K562 (cell line): ENCODE results near the gene ECM1. TPM values are rescaled to one million over a fixed set of nuclear protein-coding genes. Genes with fewer than 3 reads are reported as not detected.

Experiments
- ATAC-seq: fragments of 200-7000 bp; cut with Tn5 transposase; 3 replicates; pipeline ENCODE4 v1.9.1; 2020; ENCODE audit warnings: moderate library complexity
- BruUV-seq: library from RNA; stranded (reverse); fragments of 400-500 nt; replicated peaks from 2 replicates; lab custom pipeline; 2021; lab: Mats Ljungman, UMichigan
- CTCF ChIA-PET: fragments of 300-600 bp; formaldehyde crosslinking; extraction: SDS; loops from one replicate; lab custom pipeline; 2021; ENCODE audit warnings: low intra/inter-chr PET ratio; lab: Yijun Ruan, JAX
- POLR2A ChIA-PET: fragments of 300-600, 350-650 bp; sonication (Branson Sonifier 250); formaldehyde crosslinking; extraction: SDS; loops from one replicate; lab custom pipeline; 2021; ENCODE audit warnings: antibody characterized with exemption, inconsistent platforms; lab: Yijun Ruan, JAX
- DNase-seq, 4 experiments: peaks; one replicate each; pipeline versions ENCODE4 v3.0.0 to v3.0.0-alpha.2; 2011 to 2018; ENCODE audit warnings: low spot score in 3 of 4, mixed read lengths in 3 of 4; ENCODE audit errors: extremely low read depth in 1 of 4
- FAIRE-seq: peaks from 2 replicates; lab custom pipeline; 2011; peaks lifted over from hg19 to GRCh38; lab: Jason Lieb, UNC
- H2AFZ ChIP-seq: 2 replicates; pipeline ENCODE4 v1.6.0; 2011; ENCODE audit warnings: low read depth, low read length, control low read depth, inconsistent platforms
- H3K27ac ChIP-seq: fragments of 200-600 bp; 3 replicates; pipeline ENCODE4 v1.8.0; 2011; ENCODE audit warnings: low read depth, mild to moderate bottlenecking, control low read depth, inconsistent platforms, low read length, moderate library complexity, mixed read lengths; ENCODE audit errors: extremely low read depth
- H3K27me3 ChIP-seq, 2 experiments: fragments of 300-600 bp in 1 of 2; 2 replicates in 1 of 2; 3 replicates in 1 of 2; pipeline versions ENCODE4 v1.6.0 to v1.8.0; 2011; ENCODE audit warnings: inconsistent platforms in 2 of 2, low read length in 2 of 2, mild to moderate bottlenecking in 1 of 2, mixed read lengths in 1 of 2, moderate library complexity in 1 of 2; ENCODE audit not compliant: control insufficient read depth in 2 of 2, insufficient read depth in 2 of 2
- H3K36me3 ChIP-seq: fragments of 300-600 bp; 3 replicates; pipeline ENCODE4 v1.8.0; 2011; ENCODE audit warnings: mild to moderate bottlenecking, low read length, inconsistent platforms; ENCODE audit not compliant: control insufficient read depth, insufficient read depth
- H3K4me1 ChIP-seq, 2 experiments: fragments of 200-600 bp in 1 of 2; replicated peaks in 1 of 2; 2 replicates in 1 of 2; 3 replicates in 1 of 2; pipeline versions ENCODE4 v1.5.1 to v1.8.0; 2011; ENCODE audit warnings: inconsistent platforms in 2 of 2, low read length in 2 of 2, mild to moderate bottlenecking in 1 of 2, mixed read lengths in 1 of 2, moderate library complexity in 1 of 2; ENCODE audit not compliant: control insufficient read depth in 2 of 2, insufficient read depth in 2 of 2
- H3K4me2 ChIP-seq: 2 replicates; pipeline ENCODE4 v1.6.1; 2011; ENCODE audit warnings: low read length, control low read depth, inconsistent platforms, mixed read lengths; ENCODE audit not compliant: insufficient read depth
- H3K4me3 ChIP-seq: fragments of 200-600 bp; sonication (generic), shearing (Covaris generic); 2 replicates; pipeline ENCODE4 v1.5.1; 2016; ENCODE audit warnings: control low read depth, inconsistent platforms
- H3K79me2 ChIP-seq: fragments of 200-600 bp; 3 replicates; pipeline ENCODE4 v1.8.0; 2011; ENCODE audit warnings: low read length, inconsistent platforms; ENCODE audit not compliant: control insufficient read depth, insufficient read depth
- H3K9ac ChIP-seq, 2 experiments: 2 replicates each; pipeline versions ENCODE4 v1.6.0 to v1.6.1; 2011; ENCODE audit warnings: low read depth in 2 of 2, low read length in 2 of 2, control low read depth in 1 of 2, inconsistent platforms in 1 of 2, mild to moderate bottlenecking in 1 of 2, mixed read lengths in 1 of 2; ENCODE audit not compliant: insufficient read depth in 1 of 2
- H3K9me1 ChIP-seq: one replicate; pipeline ENCODE4 v1.6.0; 2011; ENCODE audit warnings: inconsistent platforms, mild to moderate bottlenecking, low read length, moderate library complexity; ENCODE audit not compliant: control insufficient read depth, insufficient read depth
- H3K9me3 ChIP-seq: replicated peaks from 2 replicates; pipeline ENCODE4 v1.5.1; 2011; ENCODE audit warnings: low read depth, low read length, inconsistent platforms; ENCODE audit not compliant: control insufficient read depth, insufficient read depth
- H4K20me1 ChIP-seq: replicated peaks from 2 replicates; pipeline ENCODE4 v1.6.1; 2011; ENCODE audit warnings: low read length, inconsistent platforms, mixed read lengths; ENCODE audit not compliant: control insufficient read depth, insufficient read depth
- HDAC6 ChIP-seq: IDR thresholded peaks from 2 replicates; pipeline ENCODE4 v1.6.1; 2012; ENCODE audit warnings: low read depth, mild to moderate bottlenecking, control low read depth, inconsistent platforms, low read length, moderate library complexity
- KDM2B ChIP-seq: fragments of 250-450 bp; sonication (Bioruptor Pico); IDR thresholded peaks from 2 replicates; pipeline ENCODE4 v1.8.0; 2021; ENCODE audit warnings: mild to moderate bottlenecking, moderate library complexity
- MAZ ChIP-seq, 2 experiments: fragments of 450-650 bp in 1 of 2; sonication (generic) in 1 of 2; formaldehyde crosslinking; IDR thresholded peaks in 1 of 2; conservative IDR thresholded peaks in 1 of 2; 2 replicates each; pipeline versions ENCODE4 v1.4.0 to v1.5.0; 2020; ENCODE audit warnings: mild to moderate bottlenecking in 1 of 2, missing genetic modification reagents in 1 of 2
- NBN ChIP-seq: fragments of 450-650 bp; IDR thresholded peaks from 2 replicates; pipeline ENCODE4 v1.6.1; 2016; ENCODE audit warnings: low read depth, mild to moderate bottlenecking
- NCOR1 ChIP-seq: fragments of 450-650 bp; IDR thresholded peaks from 2 replicates; pipeline ENCODE4 v1.6.1; 2016; ENCODE audit warnings: mild to moderate bottlenecking, moderate library complexity
- PRDM10 ChIP-seq: fragments of 450-650 bp; IDR thresholded peaks from 2 replicates; pipeline ENCODE4 v1.6.1; 2018; ENCODE audit not compliant: partially characterized antibody
- SAFB ChIP-seq: fragments of 200-400 bp; formaldehyde crosslinking; IDR thresholded peaks from 2 replicates; pipeline ENCODE4 v1.6.1; 2017; ENCODE audit warnings: low read depth, low read length, borderline replicate concordance
- SNIP1 ChIP-seq: fragments of 450-650 bp; IDR thresholded peaks from 2 replicates; pipeline ENCODE4 v1.7.1; 2017; ENCODE audit warnings: low read depth, mild to moderate bottlenecking
- ZNF212 ChIP-seq: fragments of 450-650 bp; formaldehyde crosslinking; IDR thresholded peaks from 2 replicates; pipeline ENCODE4 v1.4.0; 2020; ENCODE audit warnings: mild to moderate bottlenecking
- ZNF431 ChIP-seq: sonication (generic); formaldehyde crosslinking; IDR thresholded peaks from 2 replicates; pipeline ENCODE4 v1.8.0; 2022; ENCODE audit warnings: mild to moderate bottlenecking, missing genetic modification reagents
- WGBS: fragments of 100-300 bp; shearing (Covaris generic); methylation state at CpG from one replicate; pipeline ENCODE4 v1.1.6; 2016; ENCODE audit warnings: low coverage, mixed read lengths; ENCODE audit not compliant: insufficient coverage; ENCODE audit errors: missing lambda C conversion rate; 5-methylcytosine and 5-hydroxymethylcytosine counted together
- in situ Hi-C: fragments of 300-500 bp; cut with MboI; formaldehyde crosslinking; loops from 4 replicates; pipeline ENCODE4 v1.15.0; 2018; ENCODE audit warnings: inconsistent platforms, mixed read lengths
- intact Hi-C: fragments of 100-400 bp; cut with micrococcal nuclease; formaldehyde crosslinking; loops from 2 replicates; pipeline ENCODE4 v1.14.2; 2022
- polyA plus RNA-seq, 8 experiments: library from polyadenylated mRNA; depleted of rRNA in 4 of 8; stranded (reverse) in 5 of 8; unstranded in 3 of 8; fragments of >200 nt; fragmentation: Nextera tagmentation in 2 of 8; fragmentation: Illumina TruSeq in 1 of 8; extraction: Ambion mirVana in 2 of 8; extraction: Trizol in 1 of 8; gene quantifications; 2 replicates each; pipeline versions ENCODE4 v1.2.1 to v1.2.3, GENCODE V29; 2011 to 2014; ENCODE audit warnings: inconsistent platforms in 1 of 8, missing spikeins in 1 of 8
- total RNA-seq, 7 experiments: library from RNA; depleted of rRNA in 6 of 7; stranded (reverse); fragments of >200 nt in 6 of 7; fragmentation: Illumina TruSeq in 2 of 7; extraction: Trizol in 2 of 7; gene quantifications; 2 replicates each; pipeline versions ENCODE4 v1.2.1 to v1.2.3, GENCODE V29; 2011 to 2021; ENCODE audit warnings: low replicate concordance in 1 of 7
- TF ChIP-seq, protein P1 (sequence below), 2 experiments: fragments of 450-650 bp in 1 of 2; sonication (generic) in 1 of 2; formaldehyde crosslinking in 1 of 2; IDR thresholded peaks in 1 of 2; conservative IDR thresholded peaks in 1 of 2; 2 replicates each; pipeline versions ENCODE4 v1.6.1 to v1.8.1; 2016 to 2023; ENCODE audit warnings: mild to moderate bottlenecking in 2 of 2, moderate library complexity in 2 of 2, inconsistent platforms in 1 of 2, missing genetic modification reagents in 1 of 2

The ECM1 gene
- total and polyA plus RNA-seq, 9 of the 15 experiments (the other 6 are each of a cell fraction or from before 2014, with no cell fraction given): 6.6 to 52.2 (median 12.8) TPM

GRCh38 chr1:150512846-150513245 lies 4.9 kb downstream of the ECM1 start:
- intact Hi-C loops: no loop called here

DNA sequence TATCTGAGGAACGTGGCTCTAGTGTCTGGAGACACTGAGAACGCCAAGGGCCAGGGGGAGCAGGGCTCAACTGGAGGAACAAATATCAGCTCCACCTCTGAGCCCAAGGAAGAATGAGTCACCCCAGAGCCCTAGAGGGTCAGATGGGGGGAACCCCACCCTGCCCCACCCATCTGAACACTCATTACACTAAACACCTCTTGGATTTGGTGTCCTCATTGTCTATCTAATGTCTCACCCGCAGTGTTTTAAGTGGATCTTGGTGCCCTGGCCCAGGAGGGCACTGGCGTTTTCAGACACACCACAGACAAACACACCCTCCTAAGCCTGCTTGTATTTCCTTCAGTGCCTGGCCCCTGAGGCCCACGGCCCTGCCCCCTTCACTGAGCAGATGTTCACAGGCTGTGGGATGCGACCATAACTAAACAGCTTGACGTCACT lies 5.5 kb downstream of the ECM1 start:
- intact Hi-C loops (no loop called here), in situ Hi-C loops (no loop called here)
- H3K27me3 ChIP-seq: no peaks in the 10 kb centered on the region
- ChIA-PET CTCF (no interaction called here), POLR2A (interaction anchor here (0.6 to 1.4 kb wide), 6 partner anchors 8 to 172 kb away, joined by 3 to 4 read pairs (median 3); partner anchors contain the start of genes MCL1 and TARS2)
- H3K4me3 ChIP-seq: no peak overlapping the region
- peak overlapping the region; percentile 33; the same call in 1 of the 3 replicates for H3K27ac ChIP-seq
- H2AFZ ChIP-seq: no peak overlapping the region
- no peaks in the 10 kb centered on the region for H3K9me1 ChIP-seq
- H3K4me2 ChIP-seq: 0 out of 2 replicates have a peak overlapping the region, but pooled peaks have one; percentile 15
- no TSS peak for BruUV-seq
- no peak for ATAC-seq
- no peaks in the 10 kb centered on the region for H4K20me1 ChIP-seq
- peaks cover 21% of the 10 kb centered on the region; the same call in 1 of the 3 replicates for H3K79me2 ChIP-seq
- peaks cover 34% of the 10 kb centered on the region; the same call in 2 of the 3 replicates for H3K36me3 ChIP-seq
- peak overlapping the region in 1 of 2 experiments; percentile 63; a peak in 1 of 4 replicates for H3K9ac ChIP-seq
- 27% methylated on average over 7 of the region's 7 CpGs for WGBS
- FAIRE-seq: peak; percentile 87
- H3K4me1 ChIP-seq: peaks cover 45 to 51% of the 10 kb centered on the region in 2 experiments
- peak; percentile 66 to 77 (median 74) for DNase-seq
- no peaks in the 10 kb centered on the region for H3K9me3 ChIP-seq
- TF ChIP-seq PRDM10 (peak; percentile 9), SAFB (no peak), NCOR1 (peak; percentile 16; the same call in 1 of the 2 replicates), MAZ (CRISPR knock-in tag; conservative IDR thresholded peaks at IDR 0.05 in 1 of 2, IDR thresholded peaks at IDR 0.05 in 1 of 2) (no peak)
- TF ChIP-seq, protein P1, sequence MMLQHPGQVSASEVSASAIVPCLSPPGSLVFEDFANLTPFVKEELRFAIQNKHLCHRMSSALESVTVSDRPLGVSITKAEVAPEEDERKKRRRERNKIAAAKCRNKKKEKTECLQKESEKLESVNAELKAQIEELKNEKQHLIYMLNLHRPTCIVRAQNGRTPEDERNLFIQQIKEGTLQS (IDR thresholded peaks at IDR 0.05): peak; percentile 74
- TF ChIP-seq, protein P1 (CRISPR knock-in tag; conservative IDR thresholded peaks at IDR 0.05): no peak

More at GRCh38 chr1:150512846-150513245, 4.9 kb downstream of the ECM1 start:
- Histone ChIP-seq H3K4me3 (no peak overlapping the region), H3K9me1 (no peaks in the 10 kb centered on the region), H3K4me1 (peaks cover 50 to 56% of the 10 kb centered on the region in 2 experiments), H3K9me3 (no peaks in the 10 kb centered on the region), H3K79me2 (peaks cover 25% of the 10 kb centered on the region; the same call in 2 of the 3 replicates), H3K4me2 (0 out of 2 replicates have a peak overlapping the region, but pooled peaks have one; percentile 15), H4K20me1 (no peaks in the 10 kb centered on the region), H3K36me3 (peaks cover 34% of the 10 kb centered on the region; the same call in 2 of the 3 replicates), H2AFZ (no peak overlapping the region), H3K27ac (no peak overlapping the region), H3K27me3 (no peaks in the 10 kb centered on the region), H3K9ac (peak overlapping the region in 1 of 2 experiments; percentile 63; a peak in 1 of 4 replicates)
- ChIA-PET POLR2A (interaction anchor here (0.6 to 1.4 kb wide), 4 partner anchors 12 to 67 kb away, joined by 3 to 4 read pairs (median 3); partner anchors contain the start of genes MCL1 and TARS2), CTCF (no interaction called here)
- ATAC-seq (no peak), DNase-seq (no peak), FAIRE-seq (no peak)
- in situ Hi-C loops: no loop called here
- no TSS peak for BruUV-seq
- TF ChIP-seq SNIP1 (no peak), ZNF431 (CRISPR knock-in tag) (no peak), HDAC6 (no peak), KDM2B (CRISPR knock-in tag) (no peak), ZNF212 (no peak), NBN (no peak)
- WGBS: 33% methylated on average over 2 of the region's 2 CpGs
